Left kidney (tissue), 8 donors: Measurements from ENCODE around the gene IGSF3. TPM values are rescaled to one million over a fixed set of nuclear protein-coding genes. Genes with fewer than 3 reads are reported as not detected.

ENCODE experiments used
- DNase-seq: peaks from one replicate; pipeline ENCODE4 v3.0.0-alpha.2; 2013
- long read RNA-seq, 8 donors: transcript quantifications; one replicate each; lab custom pipeline, GENCODE V29; 2026
- polyA plus RNA-seq: library from polyadenylated mRNA; unstranded; fragments of 120-200 nt; gene quantifications from one replicate; pipeline ENCODE4 v1.2.1, GENCODE V29; 2013; ENCODE audit not compliant: insufficient read length

The IGSF3 gene
- polyA plus RNA-seq, result 29.5 TPM
- long read RNA-seq, donor 1, partial matches to known transcripts, result 16 of 16 reads
- long read RNA-seq, donor 1, other reads (novel, unspliced or antisense), result 0 of 16 reads
- long read RNA-seq, donor 2, full-length matches to known transcripts, result 1 of 1 reads
- long read RNA-seq, donor 2, partial matches to known transcripts, result 0 of 1 reads
- long read RNA-seq, donor 2, other reads (novel, unspliced or antisense), result 0 of 1 reads
- long read RNA-seq, donor 3, partial matches to known transcripts, result 13 of 13 reads
- long read RNA-seq, donor 3, other reads (novel, unspliced or antisense), result 0 of 13 reads
- long read RNA-seq, donor 4, result 0 reads
- long read RNA-seq, donor 5, result 0 reads
- long read RNA-seq, donor 6, result 0 reads
- long read RNA-seq, donor 7, full-length matches to known transcripts, result 2 of 15 reads
- long read RNA-seq, donor 7, partial matches to known transcripts, result 13 of 15 reads
- long read RNA-seq, donor 7, other reads (novel, unspliced or antisense), result 0 of 15 reads
- long read RNA-seq, donor 8, partial matches to known transcripts, result 0 of 1 reads
- long read RNA-seq, donor 8, other reads (novel, unspliced or antisense), result 0 of 1 reads

DNA sequence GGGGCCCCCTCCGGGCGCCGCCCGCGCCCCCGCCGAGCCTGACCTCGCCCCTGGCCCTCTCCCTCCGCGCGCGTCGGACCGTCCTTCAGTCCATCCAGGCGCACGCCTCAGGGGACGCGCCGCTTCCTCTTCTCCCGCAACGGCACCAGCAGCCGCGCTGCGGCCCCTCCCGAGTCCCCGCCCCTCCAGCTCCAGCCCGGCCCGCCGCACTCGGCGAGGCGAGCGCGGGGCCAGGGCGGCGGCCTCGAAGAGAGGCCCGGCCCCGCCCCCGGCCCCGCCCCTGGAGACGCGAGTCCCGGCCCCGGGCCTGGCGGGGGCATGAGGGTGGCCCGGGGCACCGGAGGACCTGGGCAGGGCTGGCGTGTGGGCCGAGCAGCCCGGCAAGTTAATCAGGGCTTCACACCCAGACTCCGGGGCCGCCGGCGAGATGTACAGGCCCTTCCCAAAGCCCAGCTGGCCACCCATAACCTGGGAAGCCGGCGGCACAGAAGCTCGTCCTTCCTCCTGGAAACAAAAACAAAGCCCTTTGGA lies at the start of gene IGSF3:
IGSF3 (minus strand) TSS at position 159 of the 531 bp plus-strand sequence. CDS start 1,407 bp downstream, outside the sequence.
- no peak for DNase-seq

- DNase-seq, result no peak
Observed at GRCh38 chr1:116717318-116717717, 49.8 kb upstream of the IGSF3 start.

DNA sequence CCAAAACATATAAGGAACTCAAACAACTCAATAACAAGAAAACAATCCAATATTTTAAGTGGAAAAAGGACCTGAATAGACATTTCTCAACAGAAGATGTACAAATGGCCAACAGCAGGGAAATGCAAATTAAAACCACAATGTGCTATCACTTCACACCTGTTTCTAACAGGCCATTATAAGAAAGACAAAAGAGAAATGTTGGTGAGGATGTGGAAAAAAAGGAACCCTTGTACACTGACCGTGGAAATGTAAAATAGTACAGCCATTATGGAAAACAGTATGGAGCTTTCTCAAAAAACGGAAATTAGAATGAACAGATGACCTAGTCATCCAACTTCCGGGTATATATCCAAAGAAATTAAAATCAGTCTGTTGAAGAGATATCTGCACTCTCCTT lies 48.9 kb upstream of the IGSF3 start:
- no peak for DNase-seq

DNA sequence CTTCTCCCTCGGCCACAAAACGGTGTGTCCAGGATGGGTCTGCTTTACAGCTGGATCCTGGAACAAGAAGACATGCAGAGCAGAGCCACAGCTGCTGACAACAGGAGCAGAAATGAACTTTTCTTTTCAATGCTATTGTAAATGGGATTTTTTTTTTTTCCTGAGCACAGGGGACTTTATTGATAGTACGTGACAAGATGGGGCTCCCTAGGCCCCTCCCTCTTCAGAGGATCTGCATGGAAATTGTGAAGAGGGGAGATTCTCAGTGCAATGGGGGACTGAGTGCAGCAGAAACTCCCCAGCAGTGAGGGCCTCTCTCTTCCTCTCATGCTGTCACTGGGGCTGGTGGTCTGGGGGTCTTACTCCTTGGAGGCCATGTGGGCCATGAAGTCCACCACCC lies 45.9 kb upstream of the IGSF3 start:
- DNase-seq, result no peak

DNA sequence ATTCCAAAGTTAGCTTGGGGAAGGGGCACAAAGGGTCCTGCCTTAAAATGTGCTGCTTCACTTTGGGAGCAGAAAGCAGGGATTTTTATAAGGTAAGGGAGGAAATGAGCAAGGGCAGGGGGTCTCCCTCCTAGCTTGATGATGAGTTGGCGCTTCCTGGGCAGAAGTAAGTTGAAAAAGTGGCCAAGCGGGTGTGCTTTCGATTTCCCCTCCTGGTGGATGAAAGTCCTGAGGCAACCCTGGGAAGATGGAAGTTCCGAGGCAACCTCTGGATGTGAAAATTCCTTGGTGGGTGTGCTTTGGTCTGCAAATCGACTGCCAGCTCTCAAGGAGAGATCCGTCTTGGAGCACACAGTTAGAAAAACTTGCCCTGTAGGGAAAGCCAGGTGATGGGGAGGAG lies 45.0 kb upstream of the IGSF3 start:
- DNase-seq, result no peak

GRCh38 chr1:116711263-116711840 lies 43.8 kb upstream of the IGSF3 start:
- no peak for DNase-seq

DNA sequence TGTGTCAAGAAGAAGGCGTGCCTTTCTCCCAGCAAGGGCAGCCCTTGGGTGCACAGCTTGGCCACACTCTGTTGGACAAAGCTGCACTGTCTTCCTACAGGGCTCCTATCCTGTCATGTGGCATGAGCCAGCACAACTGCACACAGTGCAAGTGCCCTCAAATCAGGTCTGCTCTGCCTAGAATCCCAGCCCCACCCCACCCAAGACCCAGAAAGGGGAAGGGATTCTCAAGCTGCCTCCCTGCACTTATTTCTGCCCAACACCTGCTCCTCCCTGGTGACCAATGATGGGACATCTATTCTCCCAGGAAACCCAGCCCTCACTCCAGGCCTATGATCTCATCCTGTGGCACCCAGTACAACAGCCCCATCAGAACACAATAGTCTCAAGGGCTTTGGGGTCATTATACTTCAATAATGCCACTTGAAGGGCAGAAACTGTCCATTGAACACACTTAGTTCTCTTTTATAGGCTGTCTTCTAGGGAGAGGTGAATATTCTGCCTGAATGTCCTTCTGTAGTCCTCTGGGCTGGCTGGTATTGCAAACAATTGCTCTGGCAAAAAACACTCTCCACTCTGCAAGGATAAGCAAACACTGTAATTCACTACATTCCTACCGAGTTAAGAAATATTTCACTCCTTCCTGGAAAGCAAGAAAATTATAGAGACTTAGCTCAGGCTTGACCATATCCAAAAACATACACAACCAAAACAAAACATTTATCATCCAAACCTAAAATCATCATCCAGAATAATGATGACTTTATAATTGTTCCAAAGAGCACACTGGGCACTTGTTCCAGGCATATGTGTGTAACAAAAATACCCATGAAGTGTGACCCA lies 43.1 kb upstream of the IGSF3 start:
- no peak for DNase-seq

- no peak for DNase-seq
Observed at GRCh38 chr1:116709666-116710167, 42.2 kb upstream of the IGSF3 start.

GRCh38 chr1:116708255-116708900 lies 40.8 kb upstream of the IGSF3 start:
- DNase-seq, result no peak

DNA sequence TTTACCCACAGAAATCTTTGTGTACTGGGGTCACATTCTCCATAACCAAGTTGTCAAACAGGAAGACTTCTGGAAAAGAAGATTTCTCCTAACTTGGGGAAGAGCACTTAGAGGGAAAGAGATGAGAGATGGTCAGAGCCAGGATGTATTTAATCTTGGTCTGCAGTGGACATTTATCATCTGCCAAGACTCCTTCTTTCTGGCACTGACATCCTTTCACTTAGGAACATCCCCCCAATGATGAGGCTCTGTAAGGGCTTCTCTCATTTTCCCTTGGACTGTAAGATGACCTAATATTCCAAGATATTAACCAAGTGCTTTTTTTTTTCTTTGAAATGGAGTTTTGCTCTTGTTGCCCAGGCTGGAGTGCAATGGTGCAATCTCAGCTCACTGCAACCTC lies 39.3 kb upstream of the IGSF3 start:
- DNase-seq, result no peak

- DNase-seq, result no peak
Observed at GRCh38 chr1:116706123-116706522, 38.6 kb upstream of the IGSF3 start.

- no peak for DNase-seq
Observed at GRCh38 chr1:116704278-116704677, 36.7 kb upstream of the IGSF3 start.

DNA sequence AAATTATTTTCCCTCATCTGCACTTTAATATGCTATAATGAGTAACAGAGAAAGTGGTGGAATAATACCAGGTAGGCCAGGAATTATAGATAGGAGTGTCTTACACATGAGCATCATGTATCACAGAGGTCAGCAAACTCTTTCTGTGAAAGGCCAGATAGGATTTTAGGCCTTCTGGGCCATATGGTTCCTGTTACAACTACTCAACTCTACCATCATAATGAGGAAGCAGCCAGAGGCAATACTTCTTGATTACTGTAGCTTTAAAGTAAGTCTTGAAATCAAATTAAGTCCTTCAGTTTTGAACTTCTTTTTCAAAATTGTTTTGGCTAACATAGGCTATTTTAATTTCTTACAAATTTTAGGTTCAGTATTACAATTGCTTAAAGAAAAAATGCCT lies 32.1 kb upstream of the IGSF3 start:
- no peak for DNase-seq

GRCh38 chr1:116698244-116698595 lies 30.7 kb upstream of the IGSF3 start:
- no peak for DNase-seq

- DNase-seq, result no peak
Observed at GRCh38 chr1:116697548-116698243, 30.2 kb upstream of the IGSF3 start.

- no peak for DNase-seq
Observed at GRCh38 chr1:116694524-116694923, 27.0 kb upstream of the IGSF3 start.

GRCh38 chr1:116693759-116694480 lies 26.4 kb upstream of the IGSF3 start:
- DNase-seq, result no peak

GRCh38 chr1:116692879-116693278 lies 25.3 kb upstream of the IGSF3 start:
- no peak for DNase-seq

GRCh38 chr1:116690849-116691406 lies 23.4 kb upstream of the IGSF3 start:
- no peak for DNase-seq

GRCh38 chr1:116690396-116690848 lies 22.9 kb upstream of the IGSF3 start:
- DNase-seq, result no peak
